Activated effector memory CD4-positive, alpha-beta T cell treated with anti-CD3 and anti-CD28 coated beads, Interleukin-2, amount 50 U/mL, for 16 hours (primary cell): ENCODE data around the gene FES.
"Not testable (repeated sequence)": the region's sequence is repeated elsewhere in the genome, so short reads cannot be mapped to it uniquely, and the experiment has no call there.

Source experiments
- DNase-seq: peaks from one replicate; pipeline ENCODE4 v3.0.0-alpha.2; 2020

The FES gene

DNA sequence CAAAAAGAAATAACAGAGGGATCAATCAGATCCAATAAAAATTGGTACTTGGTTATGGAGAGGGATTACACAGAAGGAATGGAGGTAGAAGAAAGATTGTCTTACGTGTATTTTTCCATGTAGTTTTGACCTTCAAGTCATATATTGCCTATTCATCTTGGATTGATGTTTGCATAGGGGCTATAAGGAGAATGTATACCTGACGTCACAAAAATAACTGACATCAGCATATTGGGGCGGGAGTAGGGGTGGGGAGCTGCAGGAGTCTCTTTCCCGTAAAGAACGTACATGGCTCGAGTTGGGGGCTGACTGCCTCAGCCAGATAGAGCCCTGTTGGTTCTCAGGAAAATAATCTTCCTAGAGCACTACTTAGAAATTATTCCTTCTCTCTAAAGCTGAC lies 21.8 kb upstream of the FES start:
- DNase-seq, result no peak

- no peak for DNase-seq
Measured at GRCh38 chr15:90862964-90863778, 21.1 kb upstream of the FES start.

DNA sequence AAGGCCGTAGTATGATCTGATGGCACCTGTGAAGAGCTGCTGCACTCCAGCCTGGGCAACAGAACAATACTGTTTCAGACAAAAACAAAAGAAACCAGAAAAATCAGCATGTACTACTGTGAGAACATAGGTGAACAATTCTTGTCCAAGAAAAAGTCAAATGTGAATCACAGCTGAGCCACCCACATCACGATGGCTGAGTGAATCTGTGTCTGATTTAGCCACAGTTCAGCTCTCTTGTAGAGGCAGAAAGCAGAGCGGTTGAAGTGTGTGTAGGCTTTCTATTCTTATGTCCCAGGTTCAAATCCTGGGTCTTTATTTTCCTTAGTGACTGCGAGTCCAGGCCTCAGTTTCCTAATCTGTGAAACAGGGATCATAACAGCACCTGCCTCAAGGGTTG lies 20.3 kb upstream of the FES start:
- DNase-seq, result no peak

DNA sequence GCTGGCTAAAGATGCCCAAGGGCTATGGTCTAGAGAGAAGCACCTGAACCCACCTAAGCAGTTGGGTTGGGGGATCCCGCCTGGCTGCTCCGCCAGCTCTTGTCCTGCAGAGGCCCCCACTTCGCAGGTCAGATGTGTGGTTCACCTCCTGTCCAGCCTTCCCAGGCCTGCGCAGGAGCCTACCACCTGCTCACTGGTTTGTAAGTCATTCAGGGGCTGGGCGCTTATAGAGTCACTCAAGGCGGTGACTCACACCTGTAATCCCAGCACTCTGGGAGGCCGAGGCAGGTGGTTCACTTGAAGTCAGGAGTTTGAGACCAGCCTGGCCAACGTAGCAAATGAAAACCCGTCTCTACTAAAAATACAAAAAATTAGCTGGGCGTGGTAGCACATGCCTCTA lies 19.8 kb upstream of the FES start:
- DNase-seq, result no peak

DNA sequence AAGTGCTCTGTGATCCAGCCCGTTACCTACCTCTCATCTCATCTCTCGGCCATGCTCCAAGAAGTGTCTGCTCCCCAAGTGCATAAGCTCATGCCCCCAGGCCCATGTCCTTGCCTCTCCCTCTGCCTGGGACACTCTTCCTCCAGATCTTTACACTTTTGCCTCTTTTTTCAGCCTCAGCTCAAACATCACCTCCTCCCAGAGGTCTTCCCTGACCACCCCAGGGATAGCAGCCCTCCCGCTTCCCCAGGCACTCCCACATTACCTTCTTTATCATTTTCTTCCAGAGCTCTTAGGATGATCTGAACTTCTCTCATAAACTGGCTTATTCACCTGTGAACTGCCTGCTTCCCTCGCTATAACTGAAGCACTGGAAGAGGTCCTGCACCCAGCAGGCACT lies 18.6 kb upstream of the FES start:
- DNase-seq, result no peak

- DNase-seq, result no peak
Measured at GRCh38 chr15:90866161-90866715, 18.1 kb upstream of the FES start.

DNA sequence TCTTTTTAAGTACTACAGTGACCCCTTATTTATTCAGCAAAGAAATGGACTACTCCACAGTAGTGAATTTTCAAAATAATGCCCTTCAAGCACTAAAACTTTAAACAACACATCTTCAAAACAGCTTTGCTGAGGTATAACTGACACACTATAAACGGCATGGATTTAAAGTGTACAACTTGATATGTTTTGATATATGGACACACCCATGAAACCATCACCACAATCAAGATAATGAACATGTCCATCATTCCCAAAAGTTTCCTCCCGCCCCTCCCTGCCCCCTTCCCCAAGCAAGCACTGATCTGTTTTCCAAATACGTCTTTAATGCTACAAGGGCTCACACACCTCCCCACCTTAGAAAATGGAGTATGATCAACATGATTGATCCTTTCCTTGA lies 17.5 kb upstream of the FES start:
- no peak for DNase-seq

- DNase-seq, result no peak
Measured at GRCh38 chr15:90868261-90868689, 16.0 kb upstream of the FES start, which contains the start of gene FURIN. FURIN (plus strand) TSS chr15:90868588; CDS start chr15:90875741, 7,153 bp downstream.

DNA sequence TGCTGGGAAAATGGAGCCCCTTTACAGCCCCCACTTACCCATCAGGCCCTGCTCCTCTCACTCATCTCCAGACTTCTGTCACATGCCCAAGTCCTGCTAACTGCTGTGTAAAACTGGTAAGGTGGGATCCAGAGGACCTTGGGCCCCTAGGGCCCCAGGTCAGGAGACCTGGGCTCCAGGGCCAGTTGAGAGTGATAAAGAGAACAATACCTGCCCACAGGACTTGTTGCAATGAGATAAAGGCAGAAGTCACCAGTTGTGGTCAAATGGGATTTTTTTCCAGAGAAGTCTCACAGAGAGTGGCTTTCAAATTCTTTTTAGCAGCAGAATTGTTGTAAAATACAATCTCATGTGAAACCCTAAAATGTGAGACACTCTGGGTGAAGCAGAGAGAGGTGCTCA lies 15.2 kb upstream of the FES start:
- no peak for DNase-seq

- peak; percentile 80 for DNase-seq
Measured at GRCh38 chr15:90869601-90870353, 14.5 kb upstream of the FES start.

DNA sequence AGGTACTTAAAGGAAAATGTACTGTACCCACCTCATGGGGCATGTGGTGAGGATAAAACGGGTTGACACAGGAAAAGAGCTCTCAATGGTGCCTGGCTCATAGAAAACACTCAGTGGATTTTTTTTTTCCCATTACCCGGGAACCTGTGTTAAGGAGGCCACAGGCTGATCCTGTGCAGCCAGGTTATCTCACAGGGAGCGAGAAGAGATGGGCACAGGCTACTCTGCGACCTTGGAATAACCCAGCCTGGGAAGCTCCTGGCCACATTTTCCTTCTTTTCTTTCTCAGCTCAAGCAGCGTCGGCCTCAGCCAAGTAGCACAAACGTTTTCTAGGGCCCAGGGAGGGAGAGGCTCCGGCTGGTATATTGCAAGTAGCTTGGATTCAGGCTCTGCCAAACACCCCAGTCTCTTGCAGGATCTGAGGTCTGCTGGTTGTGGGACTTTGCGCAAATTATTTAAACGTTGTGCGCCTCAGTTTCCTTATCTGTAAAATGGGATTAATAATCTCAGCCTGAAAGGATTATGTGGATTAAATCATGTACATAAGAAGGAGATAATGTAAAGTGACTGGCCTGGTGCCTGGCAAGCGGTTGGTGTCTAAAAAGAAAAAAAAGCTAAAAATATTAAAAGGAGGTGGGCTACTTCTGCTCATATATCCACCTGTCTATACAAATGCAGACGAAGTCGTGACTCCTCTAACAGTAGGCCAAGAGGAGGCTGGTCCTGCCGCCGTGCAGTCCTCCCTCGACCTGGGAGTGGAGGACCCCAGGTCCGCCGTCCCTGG lies 13.8 kb upstream of the FES start:
- DNase-seq, result no peak

- peak; percentile 76 for DNase-seq
Measured at GRCh38 chr15:90871139-90871715, 13.1 kb upstream of the FES start.

GRCh38 chr15:90871716-90872485 lies 12.4 kb upstream of the FES start:
- DNase-seq, result peak; percentile 75

- peak; percentile 82 for DNase-seq
Measured at GRCh38 chr15:90872486-90873184, 11.7 kb upstream of the FES start.

GRCh38 chr15:90873488-90873997 lies 10.8 kb upstream of the FES start:
- no peak for DNase-seq

- DNase-seq, result no peak
Measured at GRCh38 chr15:90873998-90874605, 10.2 kb upstream of the FES start.

GRCh38 chr15:90874986-90875385 lies 9.3 kb upstream of the FES start:
- not testable (repeated sequence) for DNase-seq

DNA sequence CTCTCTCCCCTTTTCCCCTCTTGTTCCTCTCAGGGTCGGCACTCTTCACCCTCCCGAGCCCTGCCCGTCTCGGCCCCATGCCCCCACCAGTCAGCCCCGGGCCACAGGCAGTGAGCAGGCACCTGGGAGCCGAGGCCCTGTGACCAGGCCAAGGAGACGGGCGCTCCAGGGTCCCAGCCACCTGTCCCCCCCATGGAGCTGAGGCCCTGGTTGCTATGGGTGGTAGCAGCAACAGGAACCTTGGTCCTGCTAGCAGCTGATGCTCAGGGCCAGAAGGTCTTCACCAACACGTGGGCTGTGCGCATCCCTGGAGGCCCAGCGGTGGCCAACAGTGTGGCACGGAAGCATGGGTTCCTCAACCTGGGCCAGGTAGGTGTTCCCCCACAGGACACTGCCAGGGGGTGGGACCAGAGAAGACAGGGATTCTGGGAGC lies 8.7 kb upstream of the FES start:
- DNase-seq, result no peak

GRCh38 chr15:90876046-90876445 lies 8.3 kb upstream of the FES start:
- DNase-seq, result no peak

DNA sequence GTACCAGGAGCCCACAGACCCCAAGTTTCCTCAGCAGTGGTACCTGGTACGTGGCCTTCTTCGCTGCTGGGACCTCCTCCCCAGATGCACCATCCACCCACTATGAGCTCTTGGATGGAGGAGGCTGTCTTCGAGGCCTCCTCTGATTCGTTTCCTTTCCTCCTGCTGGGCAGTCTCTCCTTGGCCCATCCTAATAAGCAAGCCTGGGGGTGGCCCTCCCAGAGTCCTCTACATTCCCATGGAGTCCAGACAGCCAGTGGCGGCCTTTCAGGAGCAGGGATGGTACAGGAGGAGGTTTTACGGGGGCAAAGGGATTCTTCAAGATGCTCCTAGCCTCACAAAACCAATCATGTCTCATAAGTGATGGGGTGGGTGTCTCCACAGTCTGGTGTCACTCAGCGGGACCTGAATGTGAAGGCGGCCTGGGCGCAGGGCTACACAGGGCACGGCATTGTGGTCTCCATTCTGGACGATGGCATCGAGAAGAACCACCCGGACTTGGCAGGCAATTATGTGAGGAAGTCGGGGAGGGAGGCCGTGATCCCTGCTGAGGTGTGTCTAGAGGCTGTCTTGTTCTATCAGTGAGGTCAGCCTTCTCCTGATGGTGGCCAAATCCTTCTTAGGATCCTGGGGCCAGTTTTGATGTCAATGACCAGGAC lies 7.7 kb upstream of the FES start:
- DNase-seq, result no peak
